Body of pancreas (tissue), 4 donors: Measurements from ENCODE around the gene RNASEH2A.

ENCODE experiments used
- CTCF ChIP-seq, 7 experiments: fragments of 450-650 bp in 4 of 7; fragments of 200-600 bp in 3 of 7; sonication (generic) in 3 of 7; IDR thresholded peaks; one replicate each; pipeline ENCODE4 v1.5.1; 2016 to 2019; ENCODE audit warnings: antibody characterized with exemption in 7 of 7
- POLR2A ChIP-seq, 3 donors: fragments of 450-650 bp; IDR thresholded peaks; one replicate each; pipeline ENCODE4 v1.6.1; 2016; ENCODE audit warnings: antibody characterized with exemption in 3 of 3, mild to moderate bottlenecking in 2 of 3

GRCh38 chr19:12793290-12794195 is 12.8 kb upstream of the RNASEH2A start:
- TF ChIP-seq CTCF (IDR thresholded peaks at IDR 0.05) (peak in 3 of 7 experiments; percentile 13 to 22 (median 16)), POLR2A (IDR thresholded peaks at IDR 0.05) (peak; percentile 89 to 97 (median 93))
